H1 (cell line): Measurements from ENCODE around the gene KCNMB4. TPM values are rescaled to one million over a fixed set of nuclear protein-coding genes. Genes with fewer than 3 reads are reported as not detected.

ENCODE experiments used
- CTCF ChIA-PET: fragments of 300-600 bp; sonication (Branson Sonifier 250); formaldehyde crosslinking; loops from one replicate; lab custom pipeline; 2021; ENCODE audit not compliant: partially characterized antibody; lab: Charles Lee
- POLR2A ChIA-PET: fragments of 300-600 bp; sonication (Branson Sonifier 250); formaldehyde crosslinking; loops from one replicate; lab custom pipeline; 2021; ENCODE audit warnings: inconsistent platforms; ENCODE audit not compliant: partially characterized antibody; lab: Charles Lee
- DNase-seq, 2 experiments: peaks; one replicate each; pipeline versions ENCODE4 v3.0.0 to v3.0.0-alpha.2; 2010 to 2022; ENCODE audit warnings: low spot score in 2 of 2, low read depth in 1 of 2, mixed read lengths in 1 of 2
- FAIRE-seq: peaks from 2 replicates; lab custom pipeline; 2011; peaks lifted over from hg19 to GRCh38; lab: Jason Lieb, UNC
- H2AFZ ChIP-seq: 2 replicates; pipeline ENCODE4 v1.8.1; 2012; ENCODE audit warnings: low read length, inconsistent platforms
- H2AK5ac ChIP-seq: 2 replicates; pipeline ENCODE4 v1.6.1; 2013; ENCODE audit warnings: low read depth, low read length
- H2BK120ac ChIP-seq: replicated peaks from 2 replicates; pipeline ENCODE3; 2013; ENCODE audit warnings: low read depth, low read length, inconsistent platforms
- H2BK12ac ChIP-seq: 2 replicates; pipeline ENCODE4 v1.6.1; 2013; ENCODE audit warnings: low read depth, low read length
- H2BK15ac ChIP-seq: 2 replicates; pipeline ENCODE4 v1.6.1; 2013; ENCODE audit warnings: low read length
- H2BK20ac ChIP-seq: 2 replicates; pipeline ENCODE4 v1.6.1; 2013; ENCODE audit warnings: low read length
- H2BK5ac ChIP-seq: 2 replicates; pipeline ENCODE4 v1.6.1; 2013; ENCODE audit warnings: low read depth, low read length
- H3K14ac ChIP-seq: 2 replicates; pipeline ENCODE4 v1.6.1; 2013; ENCODE audit warnings: inconsistent platforms; ENCODE audit not compliant: insufficient read length
- H3K18ac ChIP-seq: 2 replicates; pipeline ENCODE4 v1.6.1; 2013; ENCODE audit warnings: low read length; ENCODE audit errors: extremely low read depth
- H3K23ac ChIP-seq: 2 replicates; pipeline ENCODE4 v1.6.1; 2013; ENCODE audit warnings: inconsistent platforms; ENCODE audit not compliant: insufficient read length
- H3K23me2 ChIP-seq: 2 replicates; pipeline ENCODE4 v1.6.1; 2013; ENCODE audit warnings: low read depth, low read length
- H3K27ac ChIP-seq: 2 replicates; pipeline ENCODE4 v1.6.1; 2011; ENCODE audit warnings: low read depth, low read length, inconsistent platforms
- H3K27me3 ChIP-seq, 4 experiments: replicated peaks in 1 of 4; 1 replicate in 1 of 4; 2 replicates in 3 of 4; pipeline versions ENCODE4 v1.6.1 to v1.8.1; 2011 to 2013; ENCODE audit warnings: low read length in 3 of 4, mild to moderate bottlenecking in 3 of 4, inconsistent platforms in 2 of 4, mixed read lengths in 2 of 4, moderate library complexity in 1 of 4; ENCODE audit not compliant: control insufficient read depth in 3 of 4, insufficient read depth in 3 of 4; ENCODE audit errors: extremely low read depth in 1 of 4
- H3K36me3 ChIP-seq, 4 experiments: 2 replicates each; pipeline versions ENCODE4 v1.6.1 to v1.8.1; 2011 to 2013; ENCODE audit warnings: mild to moderate bottlenecking in 4 of 4, low read length in 3 of 4, moderate library complexity in 2 of 4, control low read depth in 1 of 4, inconsistent platforms in 1 of 4; ENCODE audit not compliant: insufficient read depth in 4 of 4, control insufficient read depth in 2 of 4
- H3K4ac ChIP-seq: replicated peaks from 2 replicates; pipeline ENCODE3; 2013; ENCODE audit warnings: low read length, low read depth, mixed read lengths, inconsistent platforms; ENCODE audit not compliant: insufficient read length
- H3K4me1 ChIP-seq, 4 experiments: replicated peaks in 1 of 4; 1 replicate in 1 of 4; 2 replicates in 3 of 4; pipeline versions ENCODE4 v1.6.1 to v1.8.1; 2011 to 2013; ENCODE audit warnings: low read length in 3 of 4, inconsistent platforms in 2 of 4, mixed read lengths in 1 of 4; ENCODE audit not compliant: insufficient read depth in 4 of 4, control insufficient read depth in 3 of 4
- H3K4me2 ChIP-seq, 2 experiments: 2 replicates each; pipeline versions ENCODE4 v1.6.1 to v1.8.1; 2011 to 2013; ENCODE audit warnings: low read depth in 2 of 2, low read length in 2 of 2, control low read depth in 1 of 2, inconsistent platforms in 1 of 2, mild to moderate bottlenecking in 1 of 2; ENCODE audit not compliant: insufficient read depth in 1 of 2
- H3K4me3 ChIP-seq, 4 experiments: fragments of 200-600, 300-600 bp in 1 of 4; sonication (generic), shearing (Covaris generic), sonication (Bioruptor Twin) in 1 of 4; 2 replicates each; pipeline versions ENCODE4 v1.5.1 to v1.8.1; 2011 to 2016; ENCODE audit warnings: low read length in 4 of 4, low read depth in 3 of 4, control low read depth in 2 of 4, inconsistent platforms in 2 of 4, mild to moderate bottlenecking in 2 of 4, mixed read lengths in 1 of 4, moderate library complexity in 1 of 4; ENCODE audit not compliant: insufficient read depth in 2 of 4; ENCODE audit errors: extremely low read depth in 1 of 4
- H3K56ac ChIP-seq: replicated peaks from 2 replicates; pipeline ENCODE3; 2013; ENCODE audit warnings: low read depth, mild to moderate bottlenecking, mixed read lengths, low read length, inconsistent platforms; ENCODE audit not compliant: insufficient read length
- H3K79me1 ChIP-seq: 2 replicates; pipeline ENCODE4 v1.6.1; 2013; ENCODE audit warnings: low read depth, low read length, control low read depth
- H3K79me2 ChIP-seq, 2 experiments: 2 replicates each; pipeline versions ENCODE4 v1.6.1 to v1.8.1; 2012 to 2013; ENCODE audit warnings: low read length in 2 of 2, mild to moderate bottlenecking in 2 of 2, inconsistent platforms in 1 of 2; ENCODE audit not compliant: insufficient read depth in 2 of 2, control insufficient read depth in 1 of 2
- H3K9ac ChIP-seq, 4 experiments: replicated peaks in 1 of 4; 1 replicate in 1 of 4; 2 replicates in 3 of 4; pipeline versions ENCODE4 v1.6.1 to v1.8.1; 2011 to 2013; ENCODE audit warnings: low read depth in 3 of 4, low read length in 3 of 4, control low read depth in 2 of 4, mild to moderate bottlenecking in 2 of 4, moderate library complexity in 2 of 4, inconsistent platforms in 1 of 4; ENCODE audit errors: extremely low read depth in 1 of 4
- H3K9me3 ChIP-seq, 2 experiments: 2 replicates each; pipeline versions ENCODE4 v1.6.1 to v1.8.1; 2012 to 2013; ENCODE audit warnings: mild to moderate bottlenecking in 2 of 2, moderate library complexity in 2 of 2, control low read depth in 1 of 2, inconsistent platforms in 1 of 2, low read depth in 1 of 2, low read length in 1 of 2, mixed read lengths in 1 of 2; ENCODE audit not compliant: insufficient read depth in 2 of 2
- H4K20me1 ChIP-seq, 2 experiments: replicated peaks in 1 of 2; 2 replicates each; pipeline versions ENCODE3 to v1.8.1; 2011 to 2013; ENCODE audit warnings: inconsistent platforms in 2 of 2, low read length in 2 of 2, mild to moderate bottlenecking in 1 of 2; ENCODE audit not compliant: insufficient read depth in 2 of 2, control insufficient read depth in 1 of 2
- H4K5ac ChIP-seq: 2 replicates; pipeline ENCODE4 v1.6.1; 2013; ENCODE audit warnings: low read length, low read depth, mixed read lengths, inconsistent platforms; ENCODE audit not compliant: insufficient read length
- H4K8ac ChIP-seq: 2 replicates; pipeline ENCODE4 v1.8.0; 2013; ENCODE audit warnings: mild to moderate bottlenecking, moderate library complexity, low read length, inconsistent platforms; ENCODE audit not compliant: insufficient read depth; ENCODE audit errors: extremely low read depth
- H4K91ac ChIP-seq: replicated peaks from 2 replicates; pipeline ENCODE3; 2013; ENCODE audit warnings: low read length, mixed read lengths, inconsistent platforms; ENCODE audit not compliant: insufficient read length
- BACH1 ChIP-seq: IDR thresholded peaks from 2 replicates; pipeline ENCODE4 v1.6.1; 2012; ENCODE audit warnings: low read length, improper control_type of control experiment
- CREB1 ChIP-seq: IDR thresholded peaks from 2 replicates; pipeline ENCODE4 v1.6.1; 2012; ENCODE audit warnings: inconsistent platforms
- CTCF ChIP-seq, 3 experiments: IDR thresholded peaks; 1 replicate in 2 of 3; 2 replicates in 1 of 3; pipeline versions ENCODE4 v1.5.1 to v1.6.1; 2011; ENCODE audit warnings: low read length in 3 of 3, mild to moderate bottlenecking in 3 of 3, inconsistent platforms in 2 of 3, low read depth in 1 of 3, moderate library complexity in 1 of 3; ENCODE audit not compliant: insufficient read depth in 1 of 3; ENCODE audit errors: control extremely low read depth in 1 of 3
- EP300 ChIP-seq, 2 experiments: IDR thresholded peaks; 1 replicate in 1 of 2; 2 replicates in 1 of 2; pipeline ENCODE4 v1.6.1; 2011 to 2012; ENCODE audit warnings: low read depth in 2 of 2, low read length in 2 of 2, mild to moderate bottlenecking in 2 of 2, borderline replicate concordance in 1 of 2, inconsistent platforms in 1 of 2, moderate library complexity in 1 of 2
- GABPA ChIP-seq: IDR thresholded peaks from 2 replicates; pipeline ENCODE4 v1.6.1; 2011; ENCODE audit warnings: mild to moderate bottlenecking, low read length, moderate library complexity, borderline replicate concordance; ENCODE audit not compliant: insufficient read depth
- RAD21 ChIP-seq, 2 experiments: IDR thresholded peaks in 1 of 2; conservative IDR thresholded peaks in 1 of 2; 2 replicates each; pipeline ENCODE4 v1.6.1; 2011; ENCODE audit warnings: low read depth in 2 of 2, low read length in 2 of 2, improper control_type of control experiment in 1 of 2, inconsistent platforms in 1 of 2, mild to moderate bottlenecking in 1 of 2, moderate library complexity in 1 of 2
- RBBP5 ChIP-seq: IDR thresholded peaks from 2 replicates; pipeline ENCODE4 v1.7.1; 2012; ENCODE audit warnings: low read depth, mild to moderate bottlenecking, inconsistent platforms, low read length, moderate library complexity, borderline replicate concordance
- RNF2 ChIP-seq: fragments of 200-900, 300-1000 bp; sonication (generic); IDR thresholded peaks from 2 replicates; pipeline ENCODE4 v1.7.1; 2016; ENCODE audit warnings: borderline replicate concordance, low read depth, mild to moderate bottlenecking, antibody characterized with exemption, low read length; ENCODE audit not compliant: poor library complexity, severe bottlenecking; ENCODE audit errors: missing control alignments
- RXRA ChIP-seq: IDR thresholded peaks from 2 replicates; pipeline ENCODE4 v1.6.1; 2011; ENCODE audit warnings: low read depth, mild to moderate bottlenecking, low read length, moderate library complexity; ENCODE audit not compliant: insufficient read depth
- SIX5 ChIP-seq: IDR thresholded peaks from 2 replicates; pipeline ENCODE4 v1.6.1; 2011; ENCODE audit warnings: mild to moderate bottlenecking, low read depth, low read length
- SP4 ChIP-seq: IDR thresholded peaks from 2 replicates; pipeline ENCODE4 v1.6.1; 2012; ENCODE audit warnings: low read length, inconsistent platforms
- WGBS, 2 experiments: shearing (Covaris generic) in 1 of 2; methylation state at CpG; one replicate each; pipeline versions ENCODE4 v1.1.6 to v1.1.7; 2013 to 2015; ENCODE audit warnings: low lambda C conversion rate in 2 of 2, mixed read lengths in 2 of 2, inconsistent platforms in 1 of 2, low coverage in 1 of 2, missing lambda C conversion rate in 1 of 2; ENCODE audit not compliant: insufficient replicate concordance in 2 of 2, insufficient coverage in 1 of 2, insufficient read length in 1 of 2; ENCODE audit errors: extremely low coverage in 1 of 2, missing lambda C conversion rate in 1 of 2; 5-methylcytosine and 5-hydroxymethylcytosine counted together
- polyA plus RNA-seq, 7 experiments: library from polyadenylated mRNA; depleted of rRNA in 3 of 7; stranded (reverse) in 5 of 7; unstranded in 2 of 7; fragments of >200 nt in 5 of 7; fragments of 200-250 nt in 2 of 7; gene quantifications; 1 replicate in 5 of 7; 2 replicates in 1 of 7; 4 replicates in 1 of 7; pipeline versions ENCODE4 v1.2.1 to v1.2.3, GENCODE V29; 2011 to 2013; ENCODE audit warnings: missing spikeins in 2 of 7, mixed read lengths in 2 of 7
- total RNA-seq: library from RNA; stranded (reverse); fragmentation: NEBNext Ultra II Directional; extraction: Animal tissue kit (Norgen Biotek cat#: 25700); gene quantifications from 2 replicates; pipeline ENCODE4 v1.2.1, GENCODE V29; 2021

Gene KCNMB4
- total and polyA plus RNA-seq, 2 of the 8 experiments (the other 6 are each of a cell fraction or from before 2014, with no cell fraction given): 10.9 to 16.0 TPM

GRCh38 chr12:70372881-70373280 is 6.8 kb downstream of the KCNMB4 start:
- FAIRE-seq (no peak), DNase-seq (no peak)
- H4K8ac ChIP-seq: no peak overlapping the region
- WGBS, 2 experiments: 89% methylated on average over 3 of the region's 3 CpGs; no CpG with 5 or more reads in 1 of the 2 experiments
- no peak overlapping the region for H3K27ac ChIP-seq
- peaks cover 0 to 3% (median 0%) of the 10 kb centered on the region in 4 experiments; a peak in 4 of 8 replicates for H3K36me3 ChIP-seq
- H4K20me1 ChIP-seq: no peaks in the 10 kb centered on the region
- H2BK15ac ChIP-seq: no peak overlapping the region
- H3K4me2 ChIP-seq: no peak overlapping the region
- H2BK12ac ChIP-seq: no peak overlapping the region
- no peak overlapping the region for H2BK5ac ChIP-seq
- H4K91ac ChIP-seq: no peak overlapping the region
- H3K27me3 ChIP-seq: no peaks in the 10 kb centered on the region
- no peak overlapping the region for H3K23ac ChIP-seq
- ChIA-PET POLR2A (no interaction called here), CTCF (no interaction called here)
- no peak overlapping the region for H3K4me3 ChIP-seq
- H3K14ac ChIP-seq: no peak overlapping the region
- H3K18ac ChIP-seq: no peak overlapping the region
- peaks cover 0 to 33% of the 10 kb centered on the region in 2 experiments; a peak in 2 of 4 replicates for H3K79me2 ChIP-seq
- no peaks in the 10 kb centered on the region; a peak in 1 of 4 replicates for H3K9me3 ChIP-seq
- H3K23me2 ChIP-seq: no peaks in the 10 kb centered on the region
- no peak overlapping the region for H3K4ac ChIP-seq
- no peak overlapping the region for H2BK120ac ChIP-seq
- no peaks in the 10 kb centered on the region for H3K79me1 ChIP-seq
- H4K5ac ChIP-seq: no peak overlapping the region
- no peak overlapping the region for H2BK20ac ChIP-seq
- H3K56ac ChIP-seq: no peak overlapping the region
- no peak overlapping the region for H2AFZ ChIP-seq
- peaks cover 0 to 2% (median 0%) of the 10 kb centered on the region in 4 experiments; a peak in 1 of 7 replicates for H3K4me1 ChIP-seq
- no peak overlapping the region for H2AK5ac ChIP-seq
- H3K9ac ChIP-seq: no peak overlapping the region
- TF ChIP-seq CREB1 (no peak), CTCF (IDR thresholded peaks at IDR 0.05; ENCODE audit: control extremely low read depth in 1 of 3, insufficient read depth in 1 of 3, low read depth in 1 of 3, low read length in 3 of 3) (no peak), SP4 (no peak), SIX5 (no peak), EP300 (IDR thresholded peaks at IDR 0.05; ENCODE audit: borderline replicate concordance in 1 of 2, low read depth in 2 of 2, low read length in 2 of 2) (no peak), GABPA (no peak), BACH1 (no peak), RXRA (no peak), RBBP5 (no peak), RAD21 (IDR thresholded peaks at IDR 0.05 in 1 of 2, conservative IDR thresholded peaks at IDR 0.05 in 1 of 2; ENCODE audit: low read depth in 2 of 2, low read length in 2 of 2) (no peak), RNF2 (no peak)
